HG03064 (cell line): ENCODE measurements around the gene SMOC2.
"Not testable (repeated sequence)": the region's sequence is repeated elsewhere in the genome, so short reads cannot be mapped to it uniquely, and the experiment has no call there.

Source experiments
- ATAC-seq: cut with Tn5 transposase; IDR thresholded peaks from one replicate; pipeline ENCODE4 v1.9.1; 2021; ENCODE audit warnings: low read depth; ENCODE audit not compliant: unreplicated experiment

Gene SMOC2

GRCh38 chr6:168671028-168671862, 230.3 kb downstream of the SMOC2 start:
- no peak for ATAC-seq

- no peak for ATAC-seq
These were observed 231.0 kb downstream of the SMOC2 start for GRCh38 chr6:168671863-168672546.

- ATAC-seq: no peak
These were observed 233.6 kb downstream of the SMOC2 start for GRCh38 chr6:168674595-168674994.

GRCh38 chr6:168675375-168675774, 234.4 kb downstream of the SMOC2 start:
- no peak for ATAC-seq

- no peak for ATAC-seq
These were observed 235.1 kb downstream of the SMOC2 start for GRCh38 chr6:168675933-168676551.

GRCh38 chr6:168676552-168677322, 235.8 kb downstream of the SMOC2 start:
- ATAC-seq: no peak

- not testable (repeated sequence) for ATAC-seq
These were observed 236.4 kb downstream of the SMOC2 start for GRCh38 chr6:168677323-168677781.

- no peak for ATAC-seq
These were observed 237.1 kb downstream of the SMOC2 start for GRCh38 chr6:168678077-168678476.

- no peak for ATAC-seq
These were observed 237.6 kb downstream of the SMOC2 start for GRCh38 chr6:168678588-168678987.

GRCh38 chr6:168681748-168682147, 240.8 kb downstream of the SMOC2 start:
- ATAC-seq: no peak

- no peak for ATAC-seq
These were observed 242.6 kb downstream of the SMOC2 start for GRCh38 chr6:168683621-168684020.

GRCh38 chr6:168684471-168684870, 243.5 kb downstream of the SMOC2 start:
- no peak for ATAC-seq

- ATAC-seq: no peak
These were observed 243.9 kb downstream of the SMOC2 start for GRCh38 chr6:168684906-168685305.

GRCh38 chr6:168686029-168686738, 245.2 kb downstream of the SMOC2 start:
- no peak for ATAC-seq

- ATAC-seq: no peak
These were observed 246.1 kb downstream of the SMOC2 start for GRCh38 chr6:168686831-168687730.

- no peak for ATAC-seq
These were observed 249.3 kb downstream of the SMOC2 start for GRCh38 chr6:168690271-168690670.

- ATAC-seq: no peak
These were observed 250.8 kb downstream of the SMOC2 start for GRCh38 chr6:168691774-168692173.

GRCh38 chr6:168692193-168692914, 251.4 kb downstream of the SMOC2 start:
- ATAC-seq: no peak
